HEK293 (cell line): ENCODE results near the gene SNX10.

Experiments
- CTCF ChIA-PET: fragments of 350-600 bp; formaldehyde crosslinking; extraction: SDS; loops from one replicate; lab custom pipeline; 2021; ENCODE audit warnings: antibody characterized with exemption; lab: Yijun Ruan, JAX
- POLR2A ChIA-PET: fragments of 300-600 bp; formaldehyde crosslinking; extraction: SDS; loops from one replicate; lab custom pipeline; 2020; ENCODE audit warnings: antibody characterized with exemption, inconsistent platforms; lab: Yijun Ruan, JAX
- H3K27ac ChIP-seq: fragments of 200-500 bp; sonication (Bioruptor generic); 2 replicates; pipeline ENCODE4 v1.5.1; 2014; ENCODE audit warnings: low read depth, low read length, control low read depth, inconsistent platforms; ENCODE audit errors: extremely low read depth
- H3K36me3 ChIP-seq, 2 experiments: fragments of 200-500 bp in 1 of 2; sonication (Bioruptor generic) in 1 of 2; 1 replicate in 1 of 2; 2 replicates in 1 of 2; pipeline ENCODE4 v1.5.1; 2014 to 2017; ENCODE audit warnings: inconsistent platforms in 2 of 2, low read length in 2 of 2; ENCODE audit not compliant: control insufficient read depth in 2 of 2, insufficient read depth in 1 of 2
- H3K4me1 ChIP-seq: fragments of 200-500 bp; sonication (Bioruptor generic); 2 replicates; pipeline ENCODE4 v1.5.1; 2014; ENCODE audit warnings: mild to moderate bottlenecking, low read length, inconsistent platforms; ENCODE audit not compliant: control insufficient read depth, insufficient read depth
- H3K4me3 ChIP-seq: 2 replicates; pipeline ENCODE4 v1.5.1; 2011; ENCODE audit warnings: low read depth, mild to moderate bottlenecking, control low read depth, low read length, moderate library complexity
- H3K9me3 ChIP-seq: fragments of 200-500 bp; sonication (Bioruptor generic); 2 replicates; pipeline ENCODE4 v1.5.1; 2014; ENCODE audit warnings: low read depth, low read length, inconsistent platforms; ENCODE audit not compliant: control insufficient read depth, insufficient read depth
- BCL11A ChIP-seq: fragments of 450-650 bp; formaldehyde crosslinking; IDR thresholded peaks from 2 replicates; pipeline ENCODE4 v1.5.1; 2016; ENCODE audit warnings: low read depth, missing biosample characterization, missing genetic modification characterization
- BCL11B ChIP-seq: fragments of 450-650 bp; formaldehyde crosslinking; IDR thresholded peaks from 2 replicates; pipeline ENCODE4 v1.5.1; 2016; ENCODE audit warnings: low read depth, missing biosample characterization, missing genetic modification characterization
- GLIS1 ChIP-seq: fragments of 450-650 bp; formaldehyde crosslinking; IDR thresholded peaks from 2 replicates; pipeline ENCODE4 v1.5.1; 2016; ENCODE audit warnings: missing biosample characterization, missing genetic modification characterization
- SETDB1 ChIP-seq: IDR thresholded peaks from one replicate; pipeline ENCODE4 v1.6.1; 2017; ENCODE audit warnings: mild to moderate bottlenecking, low read length, moderate library complexity, mixed read lengths; ENCODE audit not compliant: insufficient read length
- TRIM28 ChIP-seq: IDR thresholded peaks from 2 replicates; pipeline ENCODE4 v1.6.1; 2011; ENCODE audit warnings: low read length, control low read depth, borderline replicate concordance
- ZFP41 ChIP-seq: fragments of 450-650 bp; formaldehyde crosslinking; IDR thresholded peaks from 2 replicates; pipeline ENCODE4 v1.5.1; 2016; ENCODE audit warnings: missing biosample characterization, missing genetic modification characterization, borderline replicate concordance
- ZNF16 ChIP-seq: fragments of 450-650 bp; formaldehyde crosslinking; IDR thresholded peaks from 2 replicates; pipeline ENCODE4 v1.5.1; 2016; ENCODE audit warnings: low read depth, missing biosample characterization, missing genetic modification characterization
- ZNF184 ChIP-seq: fragments of 450-650 bp; IDR thresholded peaks from 2 replicates; pipeline ENCODE4 v1.5.1; 2018; ENCODE audit warnings: missing biosample characterization, mild to moderate bottlenecking, missing genetic modification characterization
- ZNF274 ChIP-seq, 2 experiments: fragments of 200-500 bp in 1 of 2; fragments of 450-650 bp in 1 of 2; sonication (Bioruptor generic) in 1 of 2; formaldehyde crosslinking in 1 of 2; IDR thresholded peaks; 2 replicates each; pipeline versions ENCODE4 v1.5.1 to v1.6.1; 2014 to 2016; ENCODE audit warnings: borderline replicate concordance in 1 of 2, inconsistent platforms in 1 of 2, low read length in 1 of 2, missing biosample characterization in 1 of 2, missing genetic modification characterization in 1 of 2
- ZNF292 ChIP-seq: fragments of 450-650 bp; formaldehyde crosslinking; IDR thresholded peaks from 2 replicates; pipeline ENCODE4 v1.5.1; 2016; ENCODE audit warnings: low read depth, missing biosample characterization, missing genetic modification characterization, borderline replicate concordance
- ZNF350 ChIP-seq: fragments of 450-650 bp; formaldehyde crosslinking; IDR thresholded peaks from 2 replicates; pipeline ENCODE4 v1.5.0; 2017; ENCODE audit warnings: missing biosample characterization, mild to moderate bottlenecking, missing genetic modification characterization
- ZNF596 ChIP-seq: fragments of 450-650 bp; IDR thresholded peaks from 2 replicates; pipeline ENCODE4 v1.5.0; 2018; ENCODE audit warnings: missing biosample characterization, mild to moderate bottlenecking, missing genetic modification characterization, moderate library complexity
- ZNF621 ChIP-seq: fragments of 450-650 bp; formaldehyde crosslinking; IDR thresholded peaks from 2 replicates; pipeline ENCODE4 v1.5.1; 2017; ENCODE audit warnings: missing biosample characterization, missing genetic modification characterization
- ZNF660 ChIP-seq: fragments of 450-650 bp; IDR thresholded peaks from 2 replicates; pipeline ENCODE4 v1.5.1; 2018; ENCODE audit warnings: missing biosample characterization, mild to moderate bottlenecking, missing genetic modification characterization
- ZNF777 ChIP-seq: fragments of 450-650 bp; formaldehyde crosslinking; IDR thresholded peaks from 2 replicates; pipeline ENCODE4 v1.5.1; 2017; ENCODE audit warnings: missing biosample characterization, missing genetic modification characterization, borderline replicate concordance
- TF ChIP-seq, protein P1 (sequence below): fragments of 450-650 bp; formaldehyde crosslinking; IDR thresholded peaks from 2 replicates; pipeline ENCODE4; 2016; ENCODE audit warnings: missing biosample characterization, missing genetic modification characterization
- TF ChIP-seq, protein P2 (sequence below): fragments of 450-650 bp; IDR thresholded peaks from 2 replicates; pipeline ENCODE4 v1.5.1; 2018; ENCODE audit warnings: missing biosample characterization, mild to moderate bottlenecking, missing genetic modification characterization
- TF ChIP-seq, protein P3 (sequence below): fragments of 450-650 bp; formaldehyde crosslinking; IDR thresholded peaks from 2 replicates; pipeline ENCODE4 v1.5.1; 2016; ENCODE audit warnings: missing biosample characterization, missing genetic modification characterization
- TF ChIP-seq, protein P4 (sequence below): fragments of 450-650 bp; formaldehyde crosslinking; IDR thresholded peaks from 2 replicates; pipeline ENCODE4 v1.5.1; 2017; ENCODE audit warnings: missing biosample characterization, missing genetic modification characterization
- TF ChIP-seq, protein P5 (sequence below): fragments of 450-650 bp; formaldehyde crosslinking; IDR thresholded peaks from 2 replicates; pipeline ENCODE4 v1.5.1; 2016; ENCODE audit warnings: missing biosample characterization, missing genetic modification characterization

Gene SNX10

DNA sequence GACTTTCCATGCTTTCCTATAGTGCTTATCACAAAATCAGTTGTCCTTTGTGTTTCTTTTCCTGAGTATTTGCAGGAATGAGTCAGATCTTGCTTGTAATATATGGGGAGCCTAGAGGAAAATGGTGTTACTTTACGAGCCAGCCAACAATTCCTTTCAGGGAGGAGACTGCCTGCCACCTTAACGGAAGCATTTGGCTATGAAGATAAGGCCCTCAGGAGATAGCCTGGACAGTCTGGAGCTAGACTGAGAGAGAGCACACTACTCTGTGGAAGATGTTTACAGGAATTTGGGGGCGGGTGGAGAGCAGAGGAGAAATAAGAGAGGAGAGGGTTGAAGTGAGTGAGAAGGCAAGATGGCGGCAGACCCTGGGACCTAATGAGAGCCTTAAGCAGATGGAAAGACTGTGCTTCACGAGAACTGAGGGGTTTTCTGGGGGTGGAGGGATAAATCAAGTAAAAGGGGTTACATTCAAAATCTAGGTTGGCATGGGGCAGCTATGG is 126.3 kb downstream of the SNX10 start (continued):
- TF ChIP-seq, protein P1, sequence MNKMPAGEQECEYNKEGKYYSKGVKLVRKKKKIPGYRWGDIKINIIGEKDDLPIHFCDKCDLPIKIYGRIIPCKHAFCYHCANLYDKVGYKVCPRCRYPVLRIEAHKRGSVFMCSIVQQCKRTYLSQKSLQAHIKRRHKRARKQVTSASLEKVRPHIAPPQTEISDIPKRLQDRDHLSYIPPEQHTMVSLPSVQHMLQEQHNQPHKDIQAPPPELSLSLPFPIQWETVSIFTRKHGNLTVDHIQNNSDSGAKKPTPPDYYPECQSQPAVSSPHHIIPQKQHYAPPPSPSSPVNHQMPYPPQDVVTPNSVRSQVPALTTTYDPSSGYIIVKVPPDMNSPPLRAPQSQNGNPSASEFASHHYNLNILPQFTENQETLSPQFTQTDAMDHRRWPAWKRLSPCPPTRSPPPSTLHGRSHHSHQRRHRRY (tag by site-specific recombination), result no peak
- TF ChIP-seq, all 188 proteins: peak for 4

DNA sequence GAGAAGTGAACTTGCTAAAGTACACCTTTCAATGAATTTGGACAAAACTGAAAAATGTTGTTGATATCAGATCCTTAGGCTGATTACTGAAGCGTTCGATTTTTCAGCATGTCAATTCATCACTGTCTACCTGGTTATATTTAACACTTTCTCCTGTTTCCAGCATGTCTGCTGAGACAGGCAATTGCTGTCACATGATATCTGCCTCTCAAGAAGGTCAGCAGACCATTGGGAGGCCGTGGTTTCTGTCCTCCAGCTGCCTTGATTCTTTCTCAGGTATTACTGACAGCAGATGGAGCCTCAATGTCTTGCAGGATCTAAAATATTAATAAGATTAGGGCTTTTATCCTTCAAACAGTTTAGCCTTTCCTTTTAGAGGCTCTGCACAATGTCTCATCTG is 127.5 kb downstream of the SNX10 start:
- Histone ChIP-seq H3K27ac (no peak overlapping the region), H3K36me3 (no peaks in the 10 kb centered on the region), H3K4me1 (no peaks in the 10 kb centered on the region; the same call in 1 of the 2 replicates), H3K4me3 (no peak overlapping the region), H3K9me3 (no peaks in the 10 kb centered on the region)
- ChIA-PET POLR2A (no interaction called here), CTCF (no interaction called here)
- 0 out of 2 replicates have a peak, but pooled peaks have one; percentile 26 for TF ChIP-seq TRIM28
- no peak for TF ChIP-seq ZNF596 (tag by site-specific recombination)

DNA sequence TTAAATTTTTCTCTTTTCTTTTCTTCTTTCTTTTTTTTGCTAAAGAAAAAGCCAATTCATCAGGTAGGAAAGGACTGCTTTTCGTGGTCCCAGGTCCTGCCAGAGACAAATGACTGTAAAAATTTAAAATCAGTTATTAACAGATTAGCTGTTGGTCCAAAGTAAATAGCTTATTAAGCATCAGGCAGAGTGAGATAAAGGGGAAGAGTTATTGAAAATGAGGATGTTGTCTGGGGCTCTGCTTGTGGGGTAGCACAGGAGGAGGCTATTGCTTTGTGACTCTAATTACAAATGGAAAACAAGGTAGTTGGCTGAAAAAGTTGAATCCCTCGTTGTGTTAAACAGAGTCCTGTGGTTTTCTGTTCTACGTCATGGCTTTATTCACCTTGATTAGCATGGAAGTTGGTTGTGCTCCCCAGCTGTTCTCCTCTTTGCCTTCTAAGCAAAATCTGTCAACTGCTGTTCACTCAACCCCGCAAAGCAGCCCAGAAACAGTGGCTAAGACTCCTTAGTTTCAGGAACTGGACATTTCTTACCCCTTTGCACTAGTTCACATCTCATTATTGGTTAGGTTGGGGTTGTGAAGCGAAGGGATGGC is 128.9 kb downstream of the SNX10 start:
- H3K27ac ChIP-seq, result no peak overlapping the region
- no peaks in the 10 kb centered on the region for H3K9me3 ChIP-seq
- H3K4me1 ChIP-seq, result no peaks in the 10 kb centered on the region; the same call in 1 of the 2 replicates
- POLR2A ChIA-PET, result no interaction called here
- no peaks in the 10 kb centered on the region for H3K36me3 ChIP-seq
- CTCF ChIA-PET, result no interaction called here
- H3K4me3 ChIP-seq, result no peak overlapping the region
- TF ChIP-seq ZNF184, result no peak
- no peak for TF ChIP-seq ZNF350 (tag by site-specific recombination)
- TF ChIP-seq, protein P2, sequence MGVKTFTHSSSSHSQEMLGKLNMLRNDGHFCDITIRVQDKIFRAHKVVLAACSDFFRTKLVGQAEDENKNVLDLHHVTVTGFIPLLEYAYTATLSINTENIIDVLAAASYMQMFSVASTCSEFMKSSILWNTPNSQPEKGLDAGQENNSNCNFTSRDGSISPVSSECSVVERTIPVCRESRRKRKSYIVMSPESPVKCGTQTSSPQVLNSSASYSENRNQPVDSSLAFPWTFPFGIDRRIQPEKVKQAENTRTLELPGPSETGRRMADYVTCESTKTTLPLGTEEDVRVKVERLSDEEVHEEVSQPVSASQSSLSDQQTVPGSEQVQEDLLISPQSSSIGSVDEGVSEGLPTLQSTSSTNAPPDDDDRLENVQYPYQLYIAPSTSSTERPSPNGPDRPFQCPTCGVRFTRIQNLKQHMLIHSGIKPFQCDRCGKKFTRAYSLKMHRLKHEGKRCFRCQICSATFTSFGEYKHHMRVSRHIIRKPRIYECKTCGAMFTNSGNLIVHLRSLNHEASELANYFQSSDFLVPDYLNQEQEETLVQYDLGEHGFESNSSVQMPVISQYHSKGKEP (tag by site-specific recombination), result no peak
- TF ChIP-seq BCL11B (tag by site-specific recombination), result no peak
- no peak for TF ChIP-seq SETDB1
- TF ChIP-seq, protein P3, sequence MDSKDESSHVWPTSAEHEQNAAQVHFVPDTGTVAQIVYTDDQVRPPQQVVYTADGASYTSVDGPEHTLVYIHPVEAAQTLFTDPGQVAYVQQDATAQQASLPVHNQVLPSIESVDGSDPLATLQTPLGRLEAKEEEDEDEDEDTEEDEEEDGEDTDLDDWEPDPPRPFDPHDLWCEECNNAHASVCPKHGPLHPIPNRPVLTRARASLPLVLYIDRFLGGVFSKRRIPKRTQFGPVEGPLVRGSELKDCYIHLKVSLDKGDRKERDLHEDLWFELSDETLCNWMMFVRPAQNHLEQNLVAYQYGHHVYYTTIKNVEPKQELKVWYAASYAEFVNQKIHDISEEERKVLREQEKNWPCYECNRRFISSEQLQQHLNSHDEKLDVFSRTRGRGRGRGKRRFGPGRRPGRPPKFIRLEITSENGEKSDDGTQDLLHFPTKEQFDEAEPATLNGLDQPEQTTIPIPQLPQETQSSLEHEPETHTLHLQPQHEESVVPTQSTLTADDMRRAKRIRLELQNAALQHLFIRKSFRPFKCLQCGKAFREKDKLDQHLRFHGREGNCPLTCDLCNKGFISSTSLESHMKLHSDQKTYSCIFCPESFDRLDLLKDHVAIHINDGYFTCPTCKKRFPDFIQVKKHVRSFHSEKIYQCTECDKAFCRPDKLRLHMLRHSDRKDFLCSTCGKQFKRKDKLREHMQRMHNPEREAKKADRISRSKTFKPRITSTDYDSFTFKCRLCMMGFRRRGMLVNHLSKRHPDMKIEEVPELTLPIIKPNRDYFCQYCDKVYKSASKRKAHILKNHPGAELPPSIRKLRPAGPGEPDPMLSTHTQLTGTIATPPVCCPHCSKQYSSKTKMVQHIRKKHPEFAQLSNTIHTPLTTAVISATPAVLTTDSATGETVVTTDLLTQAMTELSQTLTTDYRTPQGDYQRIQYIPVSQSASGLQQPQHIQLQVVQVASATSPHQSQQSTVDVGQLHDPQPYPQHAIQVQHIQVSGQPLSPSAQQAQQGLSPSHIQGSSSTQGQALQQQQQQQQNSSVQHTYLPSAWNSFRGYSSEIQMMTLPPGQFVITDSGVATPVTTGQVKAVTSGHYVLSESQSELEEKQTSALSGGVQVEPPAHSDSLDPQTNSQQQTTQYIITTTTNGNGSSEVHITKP (tag by site-specific recombination), result no peak
- TF ChIP-seq ZNF777, result no peak
- no peak for TF ChIP-seq ZFP41 (tag by site-specific recombination)
- TF ChIP-seq ZNF292, result no peak
- TF ChIP-seq, protein P4, sequence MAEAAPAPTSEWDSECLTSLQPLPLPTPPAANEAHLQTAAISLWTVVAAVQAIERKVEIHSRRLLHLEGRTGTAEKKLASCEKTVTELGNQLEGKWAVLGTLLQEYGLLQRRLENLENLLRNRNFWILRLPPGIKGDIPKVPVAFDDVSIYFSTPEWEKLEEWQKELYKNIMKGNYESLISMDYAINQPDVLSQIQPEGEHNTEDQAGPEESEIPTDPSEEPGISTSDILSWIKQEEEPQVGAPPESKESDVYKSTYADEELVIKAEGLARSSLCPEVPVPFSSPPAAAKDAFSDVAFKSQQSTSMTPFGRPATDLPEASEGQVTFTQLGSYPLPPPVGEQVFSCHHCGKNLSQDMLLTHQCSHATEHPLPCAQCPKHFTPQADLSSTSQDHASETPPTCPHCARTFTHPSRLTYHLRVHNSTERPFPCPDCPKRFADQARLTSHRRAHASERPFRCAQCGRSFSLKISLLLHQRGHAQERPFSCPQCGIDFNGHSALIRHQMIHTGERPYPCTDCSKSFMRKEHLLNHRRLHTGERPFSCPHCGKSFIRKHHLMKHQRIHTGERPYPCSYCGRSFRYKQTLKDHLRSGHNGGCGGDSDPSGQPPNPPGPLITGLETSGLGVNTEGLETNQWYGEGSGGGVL, result no peak
- no peak for TF ChIP-seq ZNF660 (tag by site-specific recombination)
- no peak for TF ChIP-seq ZNF274 (IDR thresholded peaks at IDR 0.05; ENCODE audit: low read length)
- TF ChIP-seq ZNF274 (tag by site-specific recombination; IDR thresholded peaks at IDR 0.05; ENCODE audit: borderline replicate concordance), result no peak
- TF ChIP-seq, protein P5, sequence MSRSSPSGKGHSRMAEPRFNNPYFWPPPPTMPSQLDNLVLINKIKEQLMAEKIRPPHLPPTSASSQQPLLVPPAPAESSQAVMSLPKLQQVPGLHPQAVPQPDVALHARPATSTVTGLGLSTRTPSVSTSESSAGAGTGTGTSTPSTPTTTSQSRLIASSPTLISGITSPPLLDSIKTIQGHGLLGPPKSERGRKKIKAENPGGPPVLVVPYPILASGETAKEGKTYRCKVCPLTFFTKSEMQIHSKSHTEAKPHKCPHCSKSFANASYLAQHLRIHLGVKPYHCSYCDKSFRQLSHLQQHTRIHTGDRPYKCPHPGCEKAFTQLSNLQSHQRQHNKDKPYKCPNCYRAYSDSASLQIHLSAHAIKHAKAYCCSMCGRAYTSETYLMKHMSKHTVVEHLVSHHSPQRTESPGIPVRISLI, result no peak
- no peak for TF ChIP-seq BCL11A
- no peak for TF ChIP-seq ZNF621 (tag by site-specific recombination)
- TF ChIP-seq GLIS1, result no peak
- no peak for TF ChIP-seq ZNF16 (tag by site-specific recombination)
